ENCODE results near the gene DMAP1. TPM values are rescaled to one million over a fixed set of nuclear protein-coding genes. Genes with fewer than 3 reads are reported as not detected.

The DMAP1 gene
- polyA plus RNA-seq, 3 donors, result 18.9 to 51.4 (median 21.3) TPM

DNA sequence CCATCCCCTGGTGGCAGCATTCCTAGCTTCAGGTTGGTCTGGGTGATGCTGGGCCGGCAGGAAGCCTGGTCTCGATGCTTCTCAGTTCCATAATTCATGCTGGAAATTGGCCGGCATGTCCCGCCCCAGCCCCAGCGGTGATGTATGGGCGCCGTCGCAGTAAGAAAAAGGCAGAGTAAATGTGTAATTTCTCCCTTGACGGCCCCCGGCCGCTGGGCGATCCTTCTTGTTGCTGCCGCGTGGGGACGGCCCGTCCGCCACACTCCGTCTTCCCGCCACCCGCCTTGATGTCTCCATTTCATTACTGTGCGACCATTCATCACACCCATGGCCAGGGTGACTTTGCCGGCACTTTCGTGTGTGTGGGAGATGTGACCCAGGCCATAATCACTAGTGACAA lies 8.5 kb downstream of the DMAP1 start:
- H2AFZ ChIP-seq (ENCODE audit: insufficient read depth, low read depth, low read length, poor library complexity, severe bottlenecking), result no peak overlapping the region
- no peak for DNase-seq
- peaks cover 6% of the 10 kb centered on the region for H4K20me1 ChIP-seq (ENCODE audit: insufficient read depth, low read length)
- no peak overlapping the region for H3K4me3 ChIP-seq (replicated peaks in 1 of 3; ENCODE audit: low read depth in 2 of 3, low read length in 3 of 3)
- TF ChIP-seq, protein P1, sequence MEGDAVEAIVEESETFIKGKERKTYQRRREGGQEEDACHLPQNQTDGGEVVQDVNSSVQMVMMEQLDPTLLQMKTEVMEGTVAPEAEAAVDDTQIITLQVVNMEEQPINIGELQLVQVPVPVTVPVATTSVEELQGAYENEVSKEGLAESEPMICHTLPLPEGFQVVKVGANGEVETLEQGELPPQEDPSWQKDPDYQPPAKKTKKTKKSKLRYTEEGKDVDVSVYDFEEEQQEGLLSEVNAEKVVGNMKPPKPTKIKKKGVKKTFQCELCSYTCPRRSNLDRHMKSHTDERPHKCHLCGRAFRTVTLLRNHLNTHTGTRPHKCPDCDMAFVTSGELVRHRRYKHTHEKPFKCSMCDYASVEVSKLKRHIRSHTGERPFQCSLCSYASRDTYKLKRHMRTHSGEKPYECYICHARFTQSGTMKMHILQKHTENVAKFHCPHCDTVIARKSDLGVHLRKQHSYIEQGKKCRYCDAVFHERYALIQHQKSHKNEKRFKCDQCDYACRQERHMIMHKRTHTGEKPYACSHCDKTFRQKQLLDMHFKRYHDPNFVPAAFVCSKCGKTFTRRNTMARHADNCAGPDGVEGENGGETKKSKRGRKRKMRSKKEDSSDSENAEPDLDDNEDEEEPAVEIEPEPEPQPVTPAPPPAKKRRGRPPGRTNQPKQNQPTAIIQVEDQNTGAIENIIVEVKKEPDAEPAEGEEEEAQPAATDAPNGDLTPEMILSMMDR (IDR thresholded peaks at IDR 0.05), result no peak
- peaks cover 0 to 1% (median 0%) of the 10 kb centered on the region in 3 donors for H3K27me3 Mint-ChIP-seq (ENCODE audit: low read depth in 3 of 3)
- no peaks in the 10 kb centered on the region for H3K9me3 Mint-ChIP-seq
- H3K4me1 Mint-ChIP-seq, result peaks cover 22% of the 10 kb centered on the region
- intact Hi-C loops (cut with micrococcal nuclease), result no loop called here
- H3K4me3 Mint-ChIP-seq, result no peak overlapping the region
- no peak overlapping the region for H3K9ac ChIP-seq (ENCODE audit: insufficient read depth, low read length, poor library complexity, severe bottlenecking)
- H3K36me3 ChIP-seq (replicated peaks in 1 of 2; ENCODE audit: control insufficient read depth in 1 of 2, insufficient read depth in 2 of 2, low read length in 2 of 2), result peaks cover 39 to 56% of the 10 kb centered on the region in 2 donors
- no peak overlapping the region for H3K27ac ChIP-seq (ENCODE audit: low read depth in 1 of 2, low read length in 2 of 2)
- H3K4me1 ChIP-seq (ENCODE audit: control insufficient read depth in 1 of 2, insufficient read depth in 2 of 2, low read length in 2 of 2), result peaks cover 1 to 5% of the 10 kb centered on the region in 2 donors
- no peaks in the 10 kb centered on the region for H3K9me3 ChIP-seq (replicated peaks in 1 of 2; ENCODE audit: control insufficient read depth in 1 of 2, insufficient read depth in 1 of 2, low read length in 2 of 2)
- no peaks in the 10 kb centered on the region for H3K79me2 ChIP-seq (ENCODE audit: insufficient read depth, low read length)
- peaks cover 53% of the 10 kb centered on the region in 2 donors for H3K36me3 Mint-ChIP-seq
- WGBS (ENCODE audit: insufficient coverage), result 98% methylated on average over 22 of the region's 23 CpGs
- no peak overlapping the region for H3K27ac Mint-ChIP-seq
- H3K27me3 ChIP-seq (ENCODE audit: control insufficient read depth in 2 of 2, insufficient read depth in 2 of 2, low read length in 2 of 2), result no peaks in the 10 kb centered on the region
- no peak overlapping the region for H3K4me2 ChIP-seq (replicated peaks; ENCODE audit: extremely low read depth, low read length, poor library complexity, severe bottlenecking)

DNA sequence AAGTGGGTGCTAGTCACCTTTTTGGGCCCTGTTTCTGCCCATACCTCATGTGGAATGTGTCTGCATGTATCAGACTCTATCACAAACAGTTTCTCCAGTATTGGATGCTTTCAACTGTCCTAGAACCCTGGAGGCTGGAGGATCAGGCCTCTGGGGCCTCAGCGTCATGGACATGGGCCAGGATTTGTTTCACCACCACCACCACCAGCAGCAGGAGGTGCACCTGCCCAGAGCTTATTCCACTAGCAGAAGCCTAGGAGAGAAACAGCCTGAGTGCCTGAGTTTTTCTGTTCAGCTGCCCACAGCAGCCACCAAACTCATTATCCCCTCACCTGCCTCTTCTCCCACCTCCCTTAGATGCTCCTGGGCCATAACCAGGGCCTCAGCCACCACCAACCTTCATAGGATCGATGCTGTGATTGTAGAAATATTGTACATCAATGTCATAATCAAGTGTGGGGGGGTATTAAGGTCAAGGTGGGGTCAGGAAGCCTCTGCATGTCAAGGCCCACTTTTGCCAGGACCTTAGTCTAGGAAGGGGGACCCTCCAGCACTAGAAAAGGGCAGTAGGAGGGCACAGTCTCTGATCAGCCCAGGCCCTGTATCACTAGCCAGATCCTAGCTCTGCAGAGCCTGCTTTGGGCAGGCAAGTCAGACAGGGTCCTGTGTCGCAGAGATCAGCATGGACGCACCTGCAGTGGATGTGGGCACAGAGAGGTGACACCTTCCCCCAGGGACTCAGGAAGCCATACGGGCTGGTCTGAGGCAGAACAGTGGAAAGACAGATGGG lies 9.3 kb downstream of the DMAP1 start:
- 78% methylated on average over 4 of the region's 5 CpGs for WGBS (ENCODE audit: insufficient coverage)
- Histone ChIP-seq H3K27me3 (ENCODE audit: control insufficient read depth in 2 of 2, insufficient read depth in 2 of 2, low read length in 2 of 2) (no peaks in the 10 kb centered on the region), H2AFZ (ENCODE audit: insufficient read depth, low read depth, low read length, poor library complexity, severe bottlenecking) (no peak overlapping the region), H3K9me3 (replicated peaks in 1 of 2; ENCODE audit: control insufficient read depth in 1 of 2, insufficient read depth in 1 of 2, low read length in 2 of 2) (no peaks in the 10 kb centered on the region), H3K27ac (ENCODE audit: low read depth in 1 of 2, low read length in 2 of 2) (no peak overlapping the region), H3K4me2 (replicated peaks; ENCODE audit: extremely low read depth, low read length, poor library complexity, severe bottlenecking) (no peak overlapping the region), H3K4me3 (replicated peaks in 1 of 3; ENCODE audit: low read depth in 2 of 3, low read length in 3 of 3) (no peak overlapping the region), H3K4me1 (ENCODE audit: control insufficient read depth in 1 of 2, insufficient read depth in 2 of 2, low read length in 2 of 2) (peaks cover 10 to 13% of the 10 kb centered on the region in 2 donors), H3K36me3 (replicated peaks in 1 of 2; ENCODE audit: control insufficient read depth in 1 of 2, insufficient read depth in 2 of 2, low read length in 2 of 2) (peaks cover 39 to 48% of the 10 kb centered on the region in 2 donors), H3K79me2 (ENCODE audit: insufficient read depth, low read length) (no peaks in the 10 kb centered on the region), H4K20me1 (ENCODE audit: insufficient read depth, low read length) (peaks cover 6% of the 10 kb centered on the region), H3K9ac (ENCODE audit: insufficient read depth, low read length, poor library complexity, severe bottlenecking) (no peak overlapping the region)
- no peak overlapping the region for H3K27ac Mint-ChIP-seq
- no peaks in the 10 kb centered on the region for H3K9me3 Mint-ChIP-seq
- intact Hi-C loops (cut with micrococcal nuclease), result no loop called here
- TF ChIP-seq, protein P1 (IDR thresholded peaks at IDR 0.05), result no peak
- peaks cover 45 to 47% of the 10 kb centered on the region in 2 donors for H3K36me3 Mint-ChIP-seq
- H3K4me1 Mint-ChIP-seq, result peaks cover 31% of the 10 kb centered on the region
- H3K27me3 Mint-ChIP-seq (ENCODE audit: low read depth in 3 of 3), result peaks cover 0 to 1% (median 0%) of the 10 kb centered on the region in 3 donors
- no peak for DNase-seq
- no peak overlapping the region for H3K4me3 Mint-ChIP-seq

Measured in CD14-positive monocyte (primary cell).